HG03575 (cell line): Measurements from ENCODE around the gene FAM131B.
"Not testable (repeated sequence)": the region's sequence is repeated elsewhere in the genome, so short reads cannot be mapped to it uniquely, and the experiment has no call there.

Experiments
- ATAC-seq: cut with Tn5 transposase; IDR thresholded peaks from one replicate; pipeline ENCODE4 v1.9.1; 2021; ENCODE audit not compliant: unreplicated experiment, insufficient number of reproducible peaks, low FRiP score; ENCODE audit errors: extremely low read depth

Gene FAM131B

DNA sequence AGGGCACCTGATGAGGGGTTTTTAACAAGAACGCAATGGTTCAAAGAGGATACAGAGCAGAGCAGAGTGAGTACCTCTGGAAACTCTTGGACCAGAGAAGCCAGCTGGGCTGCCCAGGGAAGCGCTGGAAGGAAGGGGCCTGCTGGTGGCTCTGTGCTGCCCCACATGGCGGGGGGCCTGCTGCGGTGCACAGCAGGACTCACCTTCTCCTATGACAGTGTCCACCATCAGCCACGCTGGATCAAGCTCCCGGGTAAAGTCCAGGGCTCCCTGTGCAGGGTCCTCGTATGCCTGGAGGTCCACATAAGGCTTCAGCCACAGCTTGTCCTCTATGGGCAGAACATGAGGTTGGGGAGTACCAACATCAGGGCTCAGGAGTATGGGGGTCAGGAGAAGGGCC is 33.7 kb upstream of the FAM131B start:
- ATAC-seq, result no peak

DNA sequence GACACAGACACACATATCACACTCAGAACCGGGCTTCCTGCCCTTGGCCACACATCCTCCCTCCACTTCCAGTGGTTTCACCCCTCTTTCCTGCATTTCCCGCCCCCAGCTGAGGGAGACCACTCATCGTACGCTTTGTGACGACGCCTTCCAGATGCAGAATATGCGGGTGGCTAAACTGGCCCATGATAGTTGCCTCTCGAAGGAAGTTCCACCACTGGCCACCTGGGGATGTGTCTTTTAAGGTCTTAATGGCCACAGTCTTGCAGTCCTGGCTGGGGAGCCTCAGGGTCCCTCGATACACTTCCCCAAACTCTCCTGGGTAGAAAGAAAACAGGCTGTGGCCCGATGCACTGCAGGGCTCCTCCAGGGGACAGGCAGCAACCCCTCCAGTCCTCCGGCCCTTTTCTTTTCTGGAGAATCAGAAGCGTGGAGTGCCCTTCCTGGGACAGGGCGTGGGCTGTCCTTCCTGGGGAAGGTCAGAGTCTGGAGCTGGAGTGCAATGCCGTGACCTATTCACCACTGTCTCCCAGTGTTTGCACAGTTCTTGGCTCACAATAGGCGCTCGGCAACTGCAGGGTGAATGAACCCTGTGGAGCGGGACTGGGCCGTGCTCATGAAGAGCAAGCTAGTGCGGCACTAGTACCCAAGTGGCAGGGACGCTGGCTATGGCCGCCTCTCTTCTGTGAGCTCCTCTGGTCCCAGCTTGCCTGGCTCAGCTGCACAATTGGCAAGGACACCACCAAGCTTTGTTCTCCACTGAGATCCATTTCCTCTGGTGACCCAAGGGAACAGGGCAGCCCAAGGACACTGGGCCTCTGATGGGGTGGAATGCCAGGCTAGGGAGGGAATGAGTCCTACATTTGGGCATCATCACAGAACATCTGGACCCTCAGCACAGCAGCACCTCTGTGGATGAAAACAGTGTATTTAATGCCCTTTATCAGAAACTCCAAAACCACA is 33.0 kb upstream of the FAM131B start:
- no peak for ATAC-seq

DNA sequence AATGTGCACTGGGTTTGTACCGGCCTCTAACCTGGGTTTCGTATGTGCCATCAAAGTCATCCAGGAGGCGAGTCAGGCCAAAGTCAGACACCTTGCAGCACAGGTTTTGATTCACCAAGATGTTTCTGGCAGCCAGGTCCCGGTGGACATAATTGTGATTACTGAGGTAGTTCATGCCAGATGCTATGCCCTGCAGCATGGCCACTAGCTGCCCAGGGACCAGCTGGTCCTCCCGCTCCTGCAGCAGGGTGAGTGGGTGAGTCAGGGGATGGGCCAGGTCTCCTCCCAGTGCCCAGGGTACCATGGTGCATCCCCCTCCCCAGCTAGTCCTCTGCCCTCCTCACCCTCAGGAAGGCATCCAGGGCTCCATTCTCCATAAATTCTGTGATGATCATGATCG is 32.3 kb upstream of the FAM131B start:
- no peak for ATAC-seq

DNA sequence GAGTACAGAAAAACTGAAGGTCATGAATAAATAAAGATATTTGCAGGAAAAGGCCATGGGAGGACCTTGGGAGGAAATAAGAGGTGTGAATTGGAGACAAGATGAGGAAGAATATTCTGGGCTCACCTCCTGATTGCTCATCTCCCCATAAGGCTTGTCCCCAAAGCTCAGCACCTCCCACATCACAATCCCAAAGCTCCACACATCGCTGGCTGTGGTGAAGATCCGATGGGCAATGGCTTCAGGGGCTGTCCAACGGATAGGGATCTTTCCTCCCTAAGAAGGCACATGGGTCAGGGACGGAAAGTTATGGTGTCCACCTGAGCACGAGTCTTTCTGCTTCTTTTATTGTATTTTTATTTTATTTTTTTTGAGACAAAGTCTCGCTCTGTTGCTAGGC is 31.6 kb upstream of the FAM131B start:
- ATAC-seq, result no peak

DNA sequence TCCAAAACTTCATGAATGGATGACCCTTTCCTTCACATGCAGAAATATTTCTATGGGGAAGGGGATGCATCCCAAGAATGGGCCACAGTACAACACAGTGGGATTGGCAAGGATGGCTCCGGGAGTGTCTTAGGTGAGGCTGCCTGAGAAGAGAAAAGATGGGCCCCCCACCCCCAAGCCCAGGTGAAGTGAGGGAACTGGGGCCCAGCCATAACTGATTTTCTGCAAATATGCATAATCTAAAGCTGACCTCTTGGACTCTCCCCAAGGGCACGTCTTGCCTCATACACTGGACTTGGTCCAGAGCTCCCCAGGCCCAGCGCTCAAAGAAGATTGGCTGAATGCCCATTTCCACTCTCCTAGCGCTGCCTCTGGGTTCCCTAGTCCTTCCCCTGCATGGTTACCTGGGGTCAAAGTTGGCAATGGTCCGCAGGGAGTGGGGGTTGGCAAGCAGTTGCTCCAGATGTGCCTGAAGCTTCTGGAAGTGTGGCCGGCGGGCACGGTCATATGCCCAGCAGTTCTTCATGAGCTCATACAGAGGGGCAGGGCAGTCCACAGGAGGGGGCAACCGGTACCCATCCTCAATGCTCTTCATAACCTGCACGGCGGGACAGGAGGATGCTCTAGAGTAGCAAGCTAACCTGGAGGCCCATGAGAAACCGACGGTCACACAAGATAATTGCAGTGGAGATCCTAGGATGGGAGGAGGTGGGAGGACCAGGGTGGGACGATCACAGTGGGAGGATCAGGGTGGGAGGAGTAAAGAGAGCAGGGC is 30.9 kb upstream of the FAM131B start:
- no peak for ATAC-seq

DNA sequence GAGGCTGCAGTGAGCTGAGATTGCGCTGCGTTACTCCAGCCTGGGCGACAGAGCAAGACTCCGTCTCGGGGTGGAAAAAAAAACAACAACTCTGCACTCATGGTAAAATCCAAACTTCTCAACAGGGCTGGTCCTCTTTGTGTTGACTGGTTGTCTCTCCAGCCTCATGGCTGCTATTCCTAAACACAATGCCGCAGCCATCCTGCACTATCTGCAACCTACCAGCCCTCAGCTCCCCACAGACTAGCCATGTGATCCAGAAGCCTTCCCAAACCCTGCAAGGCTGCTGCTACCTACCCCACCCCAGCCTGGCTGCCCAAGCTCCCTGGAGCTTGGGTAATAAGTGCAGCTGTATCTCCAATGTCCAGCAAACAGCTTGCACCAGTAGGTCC is 30.4 kb upstream of the FAM131B start:
- no peak for ATAC-seq

DNA sequence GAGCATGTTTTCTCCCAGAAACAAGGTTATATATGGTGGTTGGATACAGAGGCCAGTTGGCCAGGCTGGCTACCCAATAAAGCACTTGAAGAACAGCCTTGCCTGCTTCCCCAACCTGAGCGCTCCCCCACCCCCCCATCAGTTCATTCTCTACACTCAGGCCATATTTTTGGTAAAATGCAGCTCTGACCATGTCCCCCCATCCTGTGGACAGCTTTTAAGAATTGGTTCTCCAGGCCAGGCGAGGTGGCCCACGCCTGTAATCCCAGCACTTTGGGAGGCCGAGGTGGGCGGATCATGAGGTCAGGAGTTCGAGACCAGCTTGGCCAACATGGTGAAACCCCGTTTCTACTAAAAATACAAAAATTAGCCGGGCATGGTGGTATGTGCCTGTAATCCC is 29.9 kb upstream of the FAM131B start:
- ATAC-seq, result not testable (repeated sequence)

DNA sequence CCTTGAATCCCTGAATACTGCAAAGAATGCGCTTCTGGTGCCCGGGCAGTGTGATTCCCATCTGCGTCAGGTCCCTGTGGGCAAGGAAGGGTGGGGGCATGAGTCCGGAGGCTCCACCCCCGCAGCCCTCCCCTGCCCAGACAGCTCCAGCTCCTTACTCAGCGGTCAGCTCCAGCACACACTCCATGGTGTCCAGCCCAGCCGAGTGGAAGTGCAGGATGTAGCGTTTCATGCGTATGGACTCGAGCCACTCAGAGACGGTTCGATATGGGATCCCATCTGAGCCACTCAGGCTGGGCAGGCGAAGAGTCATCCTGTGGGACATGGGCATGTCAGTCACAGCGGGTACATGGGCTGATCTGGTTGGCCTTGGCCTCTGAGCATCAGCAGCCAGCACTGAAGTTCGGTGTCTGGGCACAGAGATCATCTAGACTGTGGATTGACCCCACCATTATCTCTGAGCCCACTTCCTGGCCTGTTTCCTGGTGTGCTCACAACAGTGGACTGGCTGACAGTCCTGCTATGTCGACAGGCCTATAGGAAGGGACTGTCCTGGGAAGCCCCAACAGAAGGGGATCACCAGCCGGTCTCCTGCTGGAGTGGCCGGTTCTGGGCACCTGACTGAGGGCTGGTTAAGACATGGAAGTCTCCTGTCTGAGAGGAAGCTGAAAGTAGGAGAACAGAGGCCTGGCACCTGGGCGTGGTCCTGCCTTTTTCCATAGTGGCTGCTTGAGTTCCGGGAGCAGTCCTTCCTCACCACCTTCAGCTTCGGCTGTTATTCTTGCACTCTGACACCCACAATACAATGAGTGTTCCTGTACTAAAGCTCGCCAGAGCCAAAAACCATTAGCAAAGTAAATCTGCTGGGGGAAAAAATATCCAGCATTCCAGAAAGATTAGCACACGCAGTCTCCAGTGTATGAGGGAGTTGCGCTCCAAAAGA is 29.2 kb upstream of the FAM131B start:
- ATAC-seq, result no peak

DNA sequence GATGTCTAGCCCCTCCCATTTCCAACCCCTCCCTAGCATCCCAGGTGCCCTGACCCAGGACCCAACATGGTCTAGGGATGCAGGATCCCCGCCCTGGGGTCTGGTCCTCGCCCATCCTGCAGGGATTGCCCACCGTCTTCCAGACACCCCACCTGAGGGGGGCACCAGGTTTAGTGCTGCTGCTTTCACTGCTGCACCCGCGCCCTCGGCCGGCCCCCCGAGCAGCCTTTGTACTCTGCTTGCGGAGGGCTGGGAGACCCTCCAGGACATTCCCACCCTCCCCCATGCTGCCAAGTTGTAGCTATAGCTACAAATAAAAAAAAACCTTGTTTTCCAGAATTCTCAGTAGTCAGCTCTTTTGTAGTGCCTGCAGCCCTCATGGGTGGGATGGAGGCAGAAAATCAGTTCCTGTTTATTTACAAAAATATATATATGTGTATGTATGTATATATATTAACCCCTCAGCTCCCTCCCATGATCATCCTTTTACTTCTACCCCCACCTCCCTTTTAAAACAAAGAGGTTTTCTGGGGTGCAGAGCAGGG is 28.3 kb upstream of the FAM131B start:
- ATAC-seq, result no peak

DNA sequence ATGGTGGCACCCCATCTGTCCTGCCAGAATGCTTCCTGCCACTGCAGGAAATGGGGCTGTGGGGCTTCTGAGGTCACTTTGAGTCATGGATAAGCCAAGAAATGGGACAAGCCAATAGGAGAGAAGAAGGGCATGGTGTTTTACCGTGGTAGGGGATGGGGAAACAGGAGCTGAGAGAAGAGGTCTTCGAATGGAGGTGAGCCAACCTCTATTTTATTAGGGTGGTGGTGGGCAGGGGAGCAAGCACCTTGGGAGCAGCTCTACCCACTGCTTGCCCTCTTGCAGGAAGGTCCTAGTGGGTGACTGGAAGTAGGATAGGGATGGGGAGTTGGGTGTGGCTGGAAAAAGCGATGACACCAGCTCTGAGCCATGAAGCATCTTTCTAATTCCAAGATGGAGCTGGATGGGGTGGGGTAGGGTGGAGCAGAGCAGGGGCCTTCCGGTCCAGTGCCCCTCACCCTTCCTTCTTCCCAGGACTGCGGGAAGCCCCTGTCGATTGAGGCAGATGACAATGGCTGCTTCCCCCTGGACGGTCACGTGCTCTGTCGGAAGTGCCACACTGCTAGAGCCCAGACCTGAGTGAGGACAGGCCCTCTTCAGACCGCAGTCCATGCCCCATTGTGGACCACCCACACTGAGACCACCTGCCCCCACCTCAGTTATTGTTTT is 27.7 kb upstream of the FAM131B start:
- no peak for ATAC-seq

DNA sequence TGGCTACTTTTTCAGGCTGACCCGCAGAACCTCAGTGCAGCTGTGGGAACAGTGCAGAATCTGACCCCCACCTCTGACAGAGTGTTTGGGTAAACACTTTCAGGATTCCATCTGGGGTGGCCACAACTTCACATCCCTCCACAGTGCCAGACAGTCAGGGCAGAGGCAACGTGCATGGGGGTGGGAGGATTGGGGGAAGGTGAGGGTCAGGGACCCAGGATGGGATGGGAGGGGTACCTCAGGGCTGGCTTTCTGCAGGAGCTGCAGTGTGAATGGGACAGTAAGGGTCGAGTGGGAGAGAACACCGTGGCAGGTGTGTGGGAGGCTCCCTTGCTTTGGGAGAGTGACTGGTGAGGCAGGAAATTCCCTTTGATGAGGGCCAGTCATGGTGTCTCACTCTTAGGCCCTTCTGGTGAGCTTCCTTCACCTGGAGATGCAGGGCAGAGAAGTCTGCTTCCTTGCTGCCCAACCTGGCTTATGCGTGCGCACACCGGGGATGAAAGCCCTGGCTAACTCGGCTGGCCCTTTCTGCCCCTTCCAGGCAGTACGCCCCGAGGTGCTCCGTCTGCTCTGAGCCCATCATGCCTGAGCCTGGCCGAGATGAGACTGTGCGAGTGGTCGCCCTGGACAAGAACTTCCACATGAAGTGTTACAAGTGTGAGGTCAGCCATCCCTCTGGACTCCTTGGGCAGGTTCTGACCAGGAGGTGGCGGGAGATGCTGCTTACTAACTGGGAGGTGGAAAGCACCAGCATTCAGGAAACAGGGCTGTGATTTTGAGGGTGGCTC is 27.0 kb upstream of the FAM131B start:
- ATAC-seq, result no peak

DNA sequence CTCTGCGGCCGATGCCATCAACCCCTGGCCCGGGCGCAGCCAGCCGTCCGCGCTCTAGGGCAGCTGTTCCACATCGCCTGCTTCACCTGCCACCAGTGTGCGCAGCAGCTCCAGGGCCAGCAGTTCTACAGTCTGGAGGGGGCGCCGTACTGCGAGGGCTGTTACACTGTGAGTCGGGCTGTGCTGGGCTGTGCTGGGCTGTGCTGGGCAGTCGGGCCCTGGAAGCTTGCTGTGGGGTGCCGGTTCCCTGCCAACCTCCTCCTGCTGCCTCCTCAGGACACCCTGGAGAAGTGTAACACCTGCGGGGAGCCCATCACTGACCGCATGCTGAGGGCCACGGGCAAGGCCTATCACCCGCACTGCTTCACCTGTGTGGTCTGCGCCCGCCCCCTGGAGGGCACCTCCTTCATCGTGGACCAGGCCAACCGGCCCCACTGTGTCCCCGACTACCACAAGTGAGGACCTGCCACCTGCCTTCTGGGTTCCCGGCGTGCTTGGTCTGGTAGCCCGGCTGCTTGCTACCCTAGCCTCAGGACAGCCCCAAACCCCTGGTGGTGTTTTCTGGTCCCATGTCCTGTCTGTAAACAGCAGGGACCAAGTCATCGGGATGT is 26.1 kb upstream of the FAM131B start:
- ATAC-seq, result no peak

DNA sequence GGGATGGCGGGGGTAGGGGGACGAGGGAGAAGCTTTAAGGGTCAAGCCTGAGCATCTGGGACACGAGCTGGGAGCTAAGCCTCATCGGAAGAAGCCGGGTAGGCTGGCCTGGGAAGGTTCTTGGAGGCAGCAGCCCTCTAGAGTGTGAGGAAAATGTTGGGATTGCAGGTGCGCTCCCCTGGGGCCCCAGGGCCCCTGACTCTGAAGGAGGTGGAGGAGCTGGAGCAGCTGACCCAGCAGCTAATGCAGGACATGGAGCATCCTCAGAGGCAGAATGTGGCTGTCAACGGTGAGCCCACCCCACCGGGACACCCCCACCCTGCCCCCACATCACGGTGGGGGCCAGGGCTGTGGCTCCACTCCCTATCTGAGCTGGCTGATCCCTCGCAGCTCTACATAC is 25.5 kb upstream of the FAM131B start:
- no peak for ATAC-seq

DNA sequence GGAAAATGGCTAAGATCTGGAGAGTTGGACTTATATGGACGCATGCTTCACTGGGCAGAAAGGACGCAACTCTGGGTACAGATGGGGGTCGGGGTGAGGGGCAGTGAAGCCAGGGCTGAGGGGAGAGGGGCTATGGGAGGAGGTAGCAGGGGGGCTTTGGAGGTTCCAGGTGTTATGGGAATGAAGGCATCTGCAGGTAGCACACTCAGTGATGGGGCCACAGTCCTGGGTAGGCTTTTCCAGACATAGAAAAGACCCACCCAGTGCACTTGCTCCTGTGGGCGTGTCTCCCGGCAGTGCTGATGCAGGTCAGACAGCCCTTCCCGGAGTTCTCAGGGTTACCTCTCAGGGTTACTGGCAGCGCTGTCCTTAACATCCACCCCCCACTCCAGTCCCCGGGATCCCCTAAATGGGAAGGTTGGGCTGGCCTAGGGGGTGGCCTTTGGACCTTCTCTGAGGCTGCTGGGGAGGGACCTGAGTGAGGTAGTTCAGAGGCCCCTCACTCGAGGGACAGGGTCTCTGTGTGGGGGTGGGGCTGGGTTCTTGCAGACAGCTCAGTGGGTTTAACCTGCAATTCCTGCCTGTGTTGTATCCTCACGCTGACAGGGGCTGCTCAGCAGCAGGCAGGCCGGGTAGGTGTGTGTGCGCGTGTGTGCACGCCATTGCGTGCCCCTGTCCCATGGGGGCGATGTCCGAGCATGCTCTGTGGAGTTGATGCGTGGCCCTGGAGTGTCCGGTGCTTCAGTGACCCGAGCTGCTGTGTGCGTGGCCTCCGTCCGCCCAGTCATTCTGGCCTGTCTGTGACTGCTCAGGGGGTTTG is 24.9 kb upstream of the FAM131B start:
- ATAC-seq, result no peak

DNA sequence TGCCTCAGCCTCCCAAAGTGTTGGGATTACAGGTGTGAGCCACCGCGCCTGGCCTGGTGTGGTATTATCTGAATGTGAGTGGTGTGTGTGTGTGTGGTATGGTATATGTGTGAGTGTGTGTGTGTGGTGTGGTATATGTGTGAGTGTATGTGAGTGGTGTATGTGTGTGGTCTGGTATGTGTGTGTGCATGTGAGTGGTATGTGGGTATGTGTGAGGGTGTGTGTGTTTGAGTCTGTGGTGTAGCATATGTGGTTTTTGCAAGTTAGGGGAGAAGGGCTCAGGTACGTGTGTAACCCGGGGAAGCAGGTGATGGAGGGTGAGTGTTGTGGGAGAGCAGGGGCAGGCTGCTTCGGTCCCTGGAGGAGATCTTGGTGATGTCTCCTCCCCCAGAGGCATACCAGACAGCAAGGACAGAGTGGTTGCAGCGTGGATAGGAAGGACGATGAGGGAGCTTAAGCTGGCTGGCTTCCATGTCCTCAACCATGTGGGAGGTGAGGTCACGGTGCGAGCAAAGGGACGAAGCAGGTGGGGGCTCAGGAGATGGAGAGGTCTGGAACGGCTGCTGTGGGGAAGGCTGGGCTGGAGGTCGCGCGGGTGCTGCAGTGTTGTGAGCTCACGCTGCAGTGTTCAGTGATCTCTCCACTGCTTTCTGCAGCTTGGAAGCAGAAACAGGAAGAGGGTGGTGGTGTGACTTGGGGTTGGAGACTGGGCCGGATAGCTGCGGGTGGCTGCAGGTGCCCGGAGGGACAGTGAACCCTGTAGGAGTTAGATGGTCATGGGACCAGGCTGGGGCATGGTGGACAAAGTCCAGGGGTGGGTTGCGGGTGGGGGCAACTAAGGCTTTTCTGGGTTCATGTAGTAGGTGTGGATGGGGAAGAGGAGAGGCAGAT is 23.6 kb upstream of the FAM131B start:
- ATAC-seq, result peak; percentile 35
